Urinary bladder (tissue), 4 donors: ENCODE data around the gene CMBL. TPM values are rescaled to one million over a fixed set of nuclear protein-coding genes. Genes with fewer than 3 reads are reported as not detected.
A peak's percentile ranks its signal among the peaks of the same experiment; 100 is the strongest.
"Not testable (repeated sequence)": the region's sequence is repeated elsewhere in the genome, so short reads cannot be mapped to it uniquely, and the experiment has no call there.

ENCODE experiments used
- DNase-seq: peaks from one replicate; pipeline ENCODE4 v3.0.0-alpha.2; 2015; ENCODE audit errors: extremely low spot score
- H3K27ac ChIP-seq: one replicate; pipeline ENCODE4 v1.5.1; 2013; ENCODE audit warnings: low read depth, mild to moderate bottlenecking, moderate library complexity
- H3K36me3 ChIP-seq: one replicate; pipeline ENCODE4 v1.6.1; 2013; ENCODE audit warnings: mild to moderate bottlenecking, moderate library complexity; ENCODE audit not compliant: insufficient read depth
- H3K4me1 ChIP-seq: one replicate; pipeline ENCODE4 v1.6.1; 2013; ENCODE audit warnings: mild to moderate bottlenecking, moderate library complexity; ENCODE audit not compliant: insufficient read depth
- H3K4me3 ChIP-seq: one replicate; pipeline ENCODE4 v1.5.1; 2013; ENCODE audit warnings: low read depth, low read length
- WGBS: extraction: QIAGEN DNeasy Blood & Tissue Kit; methylation state at CpG from one replicate; pipeline ENCODE4 v1.1.7; 2013; 5-methylcytosine and 5-hydroxymethylcytosine counted together
- polyA plus RNA-seq: library from polyadenylated mRNA; stranded (reverse); fragments of 200-250 nt; gene quantifications from one replicate; pipeline ENCODE4 v1.2.3, GENCODE V29; 2013
- total RNA-seq: library from RNA; depleted of rRNA; stranded (reverse); fragments of >200 nt; gene quantifications from one replicate; pipeline ENCODE4 v1.2.3, GENCODE V29; 2014
- donor health status: healthy with polysubstance abuse.
- donor health status: healthy.

Gene CMBL
- total and polyA plus RNA-seq, 2 donors = 17.2 to 28.2 TPM

GRCh38 chr5:10290438-10290837 is 17.3 kb downstream of the CMBL start:
- DNase-seq = no peak
- no peaks in the 10 kb centered on the region for H3K4me1 ChIP-seq
- H3K4me3 ChIP-seq = no peak overlapping the region
- 91% methylated on average over 9 of the region's 9 CpGs for WGBS
- H3K27ac ChIP-seq = no peak overlapping the region
- H3K36me3 ChIP-seq = no peaks in the 10 kb centered on the region

- DNase-seq = no peak
- 95% methylated on average over 10 of the region's 10 CpGs for WGBS
- H3K4me1 ChIP-seq = no peaks in the 10 kb centered on the region
- H3K36me3 ChIP-seq = no peaks in the 10 kb centered on the region
- H3K4me3 ChIP-seq = no peak overlapping the region
- H3K27ac ChIP-seq = no peak overlapping the region
These were observed 17.7 kb downstream of the CMBL start for GRCh38 chr5:10289991-10290390.

GRCh38 chr5:10289353-10289752 is 18.3 kb downstream of the CMBL start:
- Histone ChIP-seq H3K36me3 (no peaks in the 10 kb centered on the region), H3K4me1 (no peaks in the 10 kb centered on the region), H3K27ac (no peak overlapping the region), H3K4me3 (no peak overlapping the region)
- no peak for DNase-seq
- WGBS = 59% methylated on average over 6 of the region's 6 CpGs

GRCh38 chr5:10288592-10289219 is 19.0 kb downstream of the CMBL start:
- 80% methylated on average over 13 of the region's 13 CpGs for WGBS
- Histone ChIP-seq H3K36me3 (no peaks in the 10 kb centered on the region), H3K4me1 (no peaks in the 10 kb centered on the region), H3K27ac (no peak overlapping the region), H3K4me3 (no peak overlapping the region)
- no peak for DNase-seq

GRCh38 chr5:10286862-10287227 is 20.9 kb downstream of the CMBL start:
- DNase-seq = no peak
- H3K4me3 ChIP-seq = no peak overlapping the region
- 70% methylated on average over 7 of the region's 7 CpGs for WGBS
- no peaks in the 10 kb centered on the region for H3K36me3 ChIP-seq
- H3K4me1 ChIP-seq = no peaks in the 10 kb centered on the region
- no peak overlapping the region for H3K27ac ChIP-seq

- Histone ChIP-seq H3K36me3 (no peaks in the 10 kb centered on the region), H3K4me3 (no peak overlapping the region), H3K27ac (no peak overlapping the region), H3K4me1 (no peaks in the 10 kb centered on the region)
- WGBS = 71% methylated on average over 6 of the region's 6 CpGs
- no peak for DNase-seq
These were observed 21.4 kb downstream of the CMBL start for GRCh38 chr5:10286162-10286861.

- not testable (repeated sequence) for H3K36me3 ChIP-seq, DNase-seq, H3K4me3 ChIP-seq, H3K27ac ChIP-seq, H3K4me1 ChIP-seq
- WGBS = 77% methylated on average over 8 of the region's 8 CpGs
These were observed 22.3 kb downstream of the CMBL start for GRCh38 chr5:10285362-10285761.

- DNase-seq = peak; percentile 51
- WGBS = 25% methylated on average over 17 of the region's 17 CpGs
- Histone ChIP-seq H3K4me3 (no peak overlapping the region), H3K36me3 (no peaks in the 10 kb centered on the region), H3K27ac (no peak overlapping the region), H3K4me1 (no peaks in the 10 kb centered on the region)
These were observed 23.6 kb downstream of the CMBL start for GRCh38 chr5:10283927-10284635.

- no peak overlapping the region for H3K27ac ChIP-seq
These were observed 27.6 kb downstream of the CMBL start for GRCh38 chr5:10279925-10280720.

GRCh38 chr5:10279328-10279727 is 28.4 kb downstream of the CMBL start:
- Histone ChIP-seq H3K4me3 (no peak overlapping the region), H3K36me3 (no peaks in the 10 kb centered on the region), H3K27ac (no peak overlapping the region), H3K4me1 (no peaks in the 10 kb centered on the region)
- WGBS = 92% methylated on average over 4 of the region's 4 CpGs
- no peak for DNase-seq

More at GRCh38 chr5:10279925-10280720, 27.6 kb downstream of the CMBL start:
- 92% methylated on average over 7 of the region's 7 CpGs for WGBS
- H3K4me1 ChIP-seq = no peaks in the 10 kb centered on the region
- H3K36me3 ChIP-seq = no peaks in the 10 kb centered on the region
- no peak overlapping the region for H3K4me3 ChIP-seq
- DNase-seq = no peak

- no peaks in the 10 kb centered on the region for H3K4me1 ChIP-seq
- 91% methylated on average over 12 of the region's 12 CpGs for WGBS
- H3K36me3 ChIP-seq = no peaks in the 10 kb centered on the region
- DNase-seq = no peak
- H3K4me3 ChIP-seq = no peak overlapping the region
- H3K27ac ChIP-seq = no peak overlapping the region
These were observed 28.9 kb downstream of the CMBL start for GRCh38 chr5:10278658-10279279.

GRCh38 chr5:10277773-10278630 is 29.7 kb downstream of the CMBL start:
- Histone ChIP-seq H3K27ac (no peak overlapping the region), H3K4me1 (no peaks in the 10 kb centered on the region), H3K36me3 (no peaks in the 10 kb centered on the region), H3K4me3 (no peak overlapping the region)
- DNase-seq = no peak
- WGBS = 95% methylated on average over 13 of the region's 13 CpGs
